Panc1 (cell line): Measurements from ENCODE around the gene CDK5R1. TPM values are rescaled to one million over a fixed set of nuclear protein-coding genes. Genes with fewer than 3 reads are reported as not detected.
A peak's percentile ranks its signal among the peaks of the same experiment; 100 is the strongest.

Source experiments
- ATAC-seq: fragments of 200-7000 bp; cut with Tn5 transposase; 2 replicates; pipeline ENCODE4 v1.9.1; 2020; ENCODE audit warnings: mild to moderate bottlenecking, moderate library complexity
- BruUV-seq: library from RNA; stranded (reverse); fragments of 400-500 nt; replicated peaks from 2 replicates; lab custom pipeline; 2021; lab: Mats Ljungman, UMichigan
- CTCF ChIA-PET: fragments of 300-600 bp; sonication (Branson Sonifier 250); formaldehyde crosslinking; loops from one replicate; lab custom pipeline; 2022; ENCODE audit warnings: antibody characterized with exemption; lab: Charles Lee
- POLR2A ChIA-PET: fragments of 300-600 bp; sonication (Branson Sonifier 250); formaldehyde crosslinking; loops from one replicate; lab custom pipeline; 2022; ENCODE audit warnings: antibody characterized with exemption; lab: Charles Lee
- DNase-seq: peaks from one replicate; pipeline ENCODE4 v3.0.0-alpha.2; 2010; ENCODE audit warnings: low read depth, low spot score
- H3K27ac ChIP-seq: 2 replicates; pipeline ENCODE4 v1.5.1; 2011; ENCODE audit warnings: mild to moderate bottlenecking, low read length, inconsistent platforms
- H3K27me3 ChIP-seq: fragments of 200-500 bp; sonication (Bioruptor generic); 2 replicates; pipeline ENCODE4 v1.6.0; 2014; ENCODE audit warnings: low read length, inconsistent platforms; ENCODE audit not compliant: control insufficient read depth, insufficient read depth
- H3K36me3 ChIP-seq: fragments of 200-500 bp; sonication (Bioruptor generic); 2 replicates; pipeline ENCODE4 v1.5.1; 2014; ENCODE audit warnings: inconsistent platforms, mild to moderate bottlenecking, low read length, moderate library complexity; ENCODE audit not compliant: control insufficient read depth, insufficient read depth
- H3K4me1 ChIP-seq: 2 replicates; pipeline ENCODE4 v1.5.1; 2011; ENCODE audit warnings: inconsistent platforms, mild to moderate bottlenecking, low read length, moderate library complexity; ENCODE audit not compliant: control insufficient read depth, insufficient read depth
- H3K4me3 ChIP-seq, 2 experiments: 2 replicates each; pipeline ENCODE4 v1.5.1; 2011 to 2012; ENCODE audit warnings: low read depth in 2 of 2, low read length in 2 of 2, mild to moderate bottlenecking in 2 of 2, inconsistent platforms in 1 of 2, moderate library complexity in 1 of 2
- H3K9me3 ChIP-seq: fragments of 200-500 bp; sonication (Bioruptor generic); 2 replicates; pipeline ENCODE4 v1.5.1; 2014; ENCODE audit warnings: low read depth, mild to moderate bottlenecking, inconsistent platforms, low read length, moderate library complexity; ENCODE audit not compliant: control insufficient read depth, insufficient read depth
- CTCF ChIP-seq: fragments of 450-650 bp; IDR thresholded peaks from 2 replicates; pipeline ENCODE4 v1.5.1; 2017; ENCODE audit warnings: mild to moderate bottlenecking
- POLR2AphosphoS5 ChIP-seq: IDR thresholded peaks from 2 replicates; pipeline ENCODE4 v1.6.1; 2012; ENCODE audit warnings: mild to moderate bottlenecking, low read depth, low read length, moderate library complexity
- REST ChIP-seq, 2 experiments: IDR thresholded peaks; 2 replicates each; pipeline ENCODE4 v1.6.1; 2011 to 2012; ENCODE audit warnings: low read depth in 2 of 2, control low read depth in 1 of 2, low read length in 1 of 2, mild to moderate bottlenecking in 1 of 2, moderate library complexity in 1 of 2; ENCODE audit not compliant: insufficient read depth in 1 of 2
- SIN3A ChIP-seq: IDR thresholded peaks from 2 replicates; pipeline ENCODE4 v1.6.1; 2012; ENCODE audit warnings: low read depth, mild to moderate bottlenecking, low read length, moderate library complexity, borderline replicate concordance; ENCODE audit not compliant: insufficient read depth
- TCF7L2 ChIP-seq: IDR thresholded peaks from 2 replicates; pipeline ENCODE4 v1.6.1; 2011; ENCODE audit warnings: mild to moderate bottlenecking, low read depth, low read length, inconsistent platforms
- in situ Hi-C: cut with HindIII; loops from 2 replicates; pipeline ENCODE4 v1.10.0; 2016; ENCODE audit warnings: low sequenced_read_pairs, low pct_unique_long_range_greater_than_20kb
- intact Hi-C: fragments of 100-400 bp; cut with micrococcal nuclease; formaldehyde crosslinking; loops from one replicate; pipeline ENCODE4 v1.10.0; 2022; ENCODE audit not compliant: unreplicated experiment
- total RNA-seq: library from RNA; stranded (reverse); gene quantifications from one replicate; pipeline ENCODE4 v1.2.1, GENCODE V29; 2021; ENCODE audit not compliant: unreplicated experiment

CDK5R1 gene
- total RNA-seq, 1 experiment from 2014 or later, result 7.9 TPM

GRCh38 chr17:32445497-32445896 lies 41.3 kb upstream of the CDK5R1 start:
- intact Hi-C loops (no loop called here), in situ Hi-C loops (no loop called here)
- Histone ChIP-seq H3K4me1 (peaks cover 13% of the 10 kb centered on the region), H3K27me3 (no peaks in the 10 kb centered on the region), H3K4me3 (peak overlapping the region; percentile 64 to 99), H3K9me3 (no peaks in the 10 kb centered on the region), H3K36me3 (peaks cover 31% of the 10 kb centered on the region), H3K27ac (peak overlapping the region; percentile 92)
- ChIA-PET POLR2A (no interaction called here), CTCF (no interaction called here)
- ATAC-seq (no peak), DNase-seq (no peak)
- TF ChIP-seq SIN3A (no peak), REST (IDR thresholded peaks at IDR 0.05; ENCODE audit: insufficient read depth in 1 of 2, low read depth in 2 of 2, low read length in 1 of 2) (no peak), CTCF (no peak), POLR2AphosphoS5 (no peak), TCF7L2 (no peak)
- TSS peak; percentile 71 for BruUV-seq

GRCh38 chr17:32445971-32446370 lies 40.8 kb upstream of the CDK5R1 start:
- DNase-seq, result no peak
- Histone ChIP-seq H3K27me3 (no peaks in the 10 kb centered on the region), H3K36me3 (peaks cover 31% of the 10 kb centered on the region), H3K27ac (peak overlapping the region; percentile 92), H3K9me3 (no peaks in the 10 kb centered on the region), H3K4me1 (peaks cover 13% of the 10 kb centered on the region), H3K4me3 (peak overlapping the region; percentile 64 to 99)
- intact Hi-C loops, result no loop called here
- BruUV-seq, result no TSS peak
- ATAC-seq, result no peak
- ChIA-PET CTCF (no interaction called here), POLR2A (no interaction called here)
- in situ Hi-C loops, result no loop called here
- TF ChIP-seq REST (IDR thresholded peaks at IDR 0.05; ENCODE audit: insufficient read depth in 1 of 2, low read depth in 2 of 2, low read length in 1 of 2) (no peak), TCF7L2 (no peak), POLR2AphosphoS5 (no peak), CTCF (no peak)
